HL-60 (cell line): ENCODE measurements around the gene ANKRD44.

Source experiments
- GABPA ChIP-seq: IDR thresholded peaks from 2 replicates; pipeline ENCODE4 v1.6.1; 2012; ENCODE audit warnings: low read depth
- POLR2AphosphoS5 ChIP-seq: IDR thresholded peaks from 2 replicates; pipeline ENCODE4 v1.6.1; 2012; ENCODE audit warnings: low read depth
- SPI1 ChIP-seq: IDR thresholded peaks from 2 replicates; pipeline ENCODE4 v1.6.1; 2012; ENCODE audit warnings: low read depth, mild to moderate bottlenecking, borderline replicate concordance
- TF ChIP-seq, protein P1 (sequence below): IDR thresholded peaks from one replicate; pipeline ENCODE4 v1.5.1; 2011; ENCODE audit warnings: low read length, control low read depth, inconsistent platforms; ENCODE audit not compliant: insufficient read depth
- TF ChIP-seq, protein P2 (sequence below): IDR thresholded peaks from 2 replicates; pipeline ENCODE4 v1.6.1; 2012; ENCODE audit warnings: low read depth; ENCODE audit not compliant: insufficient replicate concordance

DNA sequence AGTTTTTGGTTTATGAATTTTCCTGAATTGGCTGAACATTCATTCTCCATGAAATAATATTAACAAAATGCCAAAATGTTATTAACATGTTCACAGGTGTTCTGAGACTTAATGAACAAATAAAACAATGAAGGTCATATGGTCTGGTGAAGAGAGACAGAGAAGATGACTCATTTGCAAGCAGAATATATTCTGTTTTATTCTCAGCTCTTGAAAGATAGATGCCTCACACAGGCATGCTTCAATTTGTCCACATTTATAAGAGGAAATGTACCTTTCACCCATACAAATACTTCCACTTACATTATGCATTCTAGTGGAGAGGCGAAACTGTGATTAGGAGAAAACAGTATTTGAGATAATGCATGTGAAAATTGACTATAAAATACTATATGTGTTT lies 308.7 kb downstream of the ANKRD44 start:
- TF ChIP-seq, protein P1, sequence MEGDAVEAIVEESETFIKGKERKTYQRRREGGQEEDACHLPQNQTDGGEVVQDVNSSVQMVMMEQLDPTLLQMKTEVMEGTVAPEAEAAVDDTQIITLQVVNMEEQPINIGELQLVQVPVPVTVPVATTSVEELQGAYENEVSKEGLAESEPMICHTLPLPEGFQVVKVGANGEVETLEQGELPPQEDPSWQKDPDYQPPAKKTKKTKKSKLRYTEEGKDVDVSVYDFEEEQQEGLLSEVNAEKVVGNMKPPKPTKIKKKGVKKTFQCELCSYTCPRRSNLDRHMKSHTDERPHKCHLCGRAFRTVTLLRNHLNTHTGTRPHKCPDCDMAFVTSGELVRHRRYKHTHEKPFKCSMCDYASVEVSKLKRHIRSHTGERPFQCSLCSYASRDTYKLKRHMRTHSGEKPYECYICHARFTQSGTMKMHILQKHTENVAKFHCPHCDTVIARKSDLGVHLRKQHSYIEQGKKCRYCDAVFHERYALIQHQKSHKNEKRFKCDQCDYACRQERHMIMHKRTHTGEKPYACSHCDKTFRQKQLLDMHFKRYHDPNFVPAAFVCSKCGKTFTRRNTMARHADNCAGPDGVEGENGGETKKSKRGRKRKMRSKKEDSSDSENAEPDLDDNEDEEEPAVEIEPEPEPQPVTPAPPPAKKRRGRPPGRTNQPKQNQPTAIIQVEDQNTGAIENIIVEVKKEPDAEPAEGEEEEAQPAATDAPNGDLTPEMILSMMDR, result no peak
- TF ChIP-seq POLR2AphosphoS5 (no peak), GABPA (no peak), SPI1 (no peak)
- TF ChIP-seq, protein P2, sequence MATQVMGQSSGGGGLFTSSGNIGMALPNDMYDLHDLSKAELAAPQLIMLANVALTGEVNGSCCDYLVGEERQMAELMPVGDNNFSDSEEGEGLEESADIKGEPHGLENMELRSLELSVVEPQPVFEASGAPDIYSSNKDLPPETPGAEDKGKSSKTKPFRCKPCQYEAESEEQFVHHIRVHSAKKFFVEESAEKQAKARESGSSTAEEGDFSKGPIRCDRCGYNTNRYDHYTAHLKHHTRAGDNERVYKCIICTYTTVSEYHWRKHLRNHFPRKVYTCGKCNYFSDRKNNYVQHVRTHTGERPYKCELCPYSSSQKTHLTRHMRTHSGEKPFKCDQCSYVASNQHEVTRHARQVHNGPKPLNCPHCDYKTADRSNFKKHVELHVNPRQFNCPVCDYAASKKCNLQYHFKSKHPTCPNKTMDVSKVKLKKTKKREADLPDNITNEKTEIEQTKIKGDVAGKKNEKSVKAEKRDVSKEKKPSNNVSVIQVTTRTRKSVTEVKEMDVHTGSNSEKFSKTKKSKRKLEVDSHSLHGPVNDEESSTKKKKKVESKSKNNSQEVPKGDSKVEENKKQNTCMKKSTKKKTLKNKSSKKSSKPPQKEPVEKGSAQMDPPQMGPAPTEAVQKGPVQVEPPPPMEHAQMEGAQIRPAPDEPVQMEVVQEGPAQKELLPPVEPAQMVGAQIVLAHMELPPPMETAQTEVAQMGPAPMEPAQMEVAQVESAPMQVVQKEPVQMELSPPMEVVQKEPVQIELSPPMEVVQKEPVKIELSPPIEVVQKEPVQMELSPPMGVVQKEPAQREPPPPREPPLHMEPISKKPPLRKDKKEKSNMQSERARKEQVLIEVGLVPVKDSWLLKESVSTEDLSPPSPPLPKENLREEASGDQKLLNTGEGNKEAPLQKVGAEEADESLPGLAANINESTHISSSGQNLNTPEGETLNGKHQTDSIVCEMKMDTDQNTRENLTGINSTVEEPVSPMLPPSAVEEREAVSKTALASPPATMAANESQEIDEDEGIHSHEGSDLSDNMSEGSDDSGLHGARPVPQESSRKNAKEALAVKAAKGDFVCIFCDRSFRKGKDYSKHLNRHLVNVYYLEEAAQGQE, result no peak
